ENCODE results near the gene HAS3.

GRCh38 chr16:69111876-69112230 lies 6.4 kb downstream of the HAS3 start:
- TF ChIP-seq CTCF (IDR thresholded peaks at IDR 0.05) (no peak), POLR2A (IDR thresholded peaks at IDR 0.05) (no peak)

All from heart left ventricle (tissue), 13 donors.